ENCODE measurements around the gene ASXL3.

Gene ASXL3

DNA sequence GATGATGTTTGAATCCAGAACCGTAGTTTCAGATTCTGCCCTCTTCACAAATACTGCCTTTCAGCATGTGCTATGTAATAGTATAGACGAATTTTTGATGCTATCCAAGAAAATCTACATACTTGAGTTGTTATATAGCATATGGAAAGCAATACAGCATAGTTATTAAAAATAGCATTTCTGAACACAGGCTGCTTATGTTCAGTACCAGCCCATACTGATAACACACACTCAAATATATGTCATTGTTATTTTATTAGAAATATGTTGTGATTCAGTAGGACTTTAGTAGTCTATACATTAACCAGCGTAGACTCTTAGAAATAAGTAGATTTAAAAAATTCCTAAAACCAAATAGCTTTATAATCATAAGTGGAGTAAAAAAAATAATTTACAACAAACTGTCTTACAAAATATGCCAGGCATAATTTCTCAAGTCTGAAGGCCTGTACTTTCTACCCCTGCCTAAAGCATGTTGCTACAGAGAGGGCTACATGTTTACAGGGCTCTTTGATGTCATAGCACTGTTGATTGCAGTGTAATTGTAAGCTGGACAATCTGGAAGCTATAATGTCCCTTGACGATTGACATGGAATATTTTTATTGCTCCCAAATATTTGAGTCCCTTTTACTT is 86.3 kb downstream of the ASXL3 start:
- no peak overlapping the region for H3K9ac ChIP-seq (ENCODE audit: low read depth, low read length)
- H3K27me3 ChIP-seq (ENCODE audit: insufficient read depth, low read length), result no peaks in the 10 kb centered on the region
- H3K4me1 ChIP-seq (ENCODE audit: insufficient read depth, low read length), result peaks cover 7% of the 10 kb centered on the region; the same call in 1 of the 2 replicates
- no peaks in the 10 kb centered on the region for H3K36me3 ChIP-seq (ENCODE audit: insufficient read depth, low read length)
- WGBS, result 100% methylated on average over 1 of the region's 4 CpGs
- H3K27ac ChIP-seq (ENCODE audit: low read depth, low read length), result no peak overlapping the region
- no peaks in the 10 kb centered on the region for H3K9me3 ChIP-seq (ENCODE audit: insufficient read depth, low read depth, low read length)
- no peak overlapping the region for H3K4me3 ChIP-seq (ENCODE audit: low read length)

DNA sequence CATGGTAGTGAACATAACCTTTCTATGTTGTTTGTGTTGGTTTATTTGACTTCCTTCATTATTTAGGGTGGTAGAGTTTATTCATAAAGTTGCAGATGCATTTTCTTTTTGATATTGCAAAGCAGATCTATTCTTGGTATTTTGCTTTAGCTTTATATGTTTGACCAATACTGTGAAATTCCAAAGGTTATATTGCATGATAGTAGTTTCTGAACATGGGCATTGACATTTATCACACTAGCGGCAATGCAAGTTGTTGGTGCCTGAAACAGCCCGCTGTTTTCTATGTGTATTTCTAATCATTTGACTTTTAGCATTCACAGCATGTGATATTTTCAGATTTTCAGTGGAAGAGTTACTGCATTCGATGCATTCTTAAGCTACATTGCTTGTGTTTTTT is 87.2 kb downstream of the ASXL3 start:
- Histone ChIP-seq H3K27me3 (ENCODE audit: insufficient read depth, low read length) (no peaks in the 10 kb centered on the region), H3K9ac (ENCODE audit: low read depth, low read length) (no peak overlapping the region), H3K9me3 (ENCODE audit: insufficient read depth, low read depth, low read length) (no peaks in the 10 kb centered on the region), H3K27ac (ENCODE audit: low read depth, low read length) (no peak overlapping the region), H3K4me3 (ENCODE audit: low read length) (no peak overlapping the region), H3K4me1 (ENCODE audit: insufficient read depth, low read length) (peaks cover 7% of the 10 kb centered on the region; the same call in 1 of the 2 replicates), H3K36me3 (ENCODE audit: insufficient read depth, low read length) (no peaks in the 10 kb centered on the region)
- WGBS, result 98% methylated on average over 3 of the region's 3 CpGs

DNA sequence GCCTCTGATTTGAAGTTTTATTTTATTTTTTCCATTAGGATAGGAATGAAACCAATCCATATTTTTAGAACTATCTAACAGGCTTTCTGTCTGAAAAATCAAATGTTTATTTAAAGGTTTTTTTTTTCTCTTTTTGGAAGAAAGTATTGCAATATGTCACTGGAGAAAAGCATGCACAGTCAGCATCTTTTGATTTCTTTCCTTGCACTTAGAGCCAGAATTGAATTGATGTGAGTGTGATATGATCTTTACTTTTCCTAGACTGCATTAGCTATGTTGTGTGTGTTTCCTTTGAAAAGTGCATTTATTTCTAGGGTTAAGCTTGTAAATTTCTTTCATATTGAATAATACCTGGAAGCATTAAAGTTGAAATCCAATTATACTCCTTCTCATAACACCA is 87.6 kb downstream of the ASXL3 start:
- peaks cover 6% of the 10 kb centered on the region for H3K4me1 ChIP-seq (ENCODE audit: insufficient read depth, low read length)
- H3K4me3 ChIP-seq (ENCODE audit: low read length), result no peak overlapping the region
- H3K27me3 ChIP-seq (ENCODE audit: insufficient read depth, low read length), result no peaks in the 10 kb centered on the region
- H3K9ac ChIP-seq (ENCODE audit: low read depth, low read length), result no peak overlapping the region
- no peaks in the 10 kb centered on the region for H3K36me3 ChIP-seq (ENCODE audit: insufficient read depth, low read length)
- H3K27ac ChIP-seq (ENCODE audit: low read depth, low read length), result no peak overlapping the region
- no peaks in the 10 kb centered on the region for H3K9me3 ChIP-seq (ENCODE audit: insufficient read depth, low read depth, low read length)

DNA sequence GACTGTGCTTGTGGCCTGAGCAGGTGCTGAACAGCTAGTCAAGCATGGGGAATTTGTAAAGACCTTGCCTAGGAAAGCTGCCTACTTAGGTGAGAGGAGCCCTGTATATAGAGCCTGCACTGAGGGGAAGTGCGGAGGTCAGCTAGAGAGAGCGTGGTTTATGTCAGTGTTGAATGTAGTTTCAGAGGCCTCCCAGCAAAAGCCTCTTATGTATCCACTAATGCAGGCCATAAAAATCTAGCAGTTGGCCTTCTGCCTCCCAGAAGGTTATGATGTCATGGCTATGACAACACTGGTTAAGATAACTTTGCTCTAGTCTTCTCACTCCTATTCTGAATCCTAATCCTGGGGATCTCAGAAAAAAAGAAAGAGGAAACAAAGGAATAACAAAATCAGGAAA is 88.9 kb downstream of the ASXL3 start:
- Histone ChIP-seq H3K4me3 (ENCODE audit: low read length) (no peak overlapping the region), H3K27me3 (ENCODE audit: insufficient read depth, low read length) (no peaks in the 10 kb centered on the region), H3K9ac (ENCODE audit: low read depth, low read length) (no peak overlapping the region), H3K9me3 (ENCODE audit: insufficient read depth, low read depth, low read length) (no peaks in the 10 kb centered on the region), H3K4me1 (ENCODE audit: insufficient read depth, low read length) (peaks cover 15% of the 10 kb centered on the region), H3K36me3 (ENCODE audit: insufficient read depth, low read length) (no peaks in the 10 kb centered on the region), H3K27ac (ENCODE audit: low read depth, low read length) (no peak overlapping the region)
- 78% methylated on average over 2 of the region's 2 CpGs for WGBS

DNA sequence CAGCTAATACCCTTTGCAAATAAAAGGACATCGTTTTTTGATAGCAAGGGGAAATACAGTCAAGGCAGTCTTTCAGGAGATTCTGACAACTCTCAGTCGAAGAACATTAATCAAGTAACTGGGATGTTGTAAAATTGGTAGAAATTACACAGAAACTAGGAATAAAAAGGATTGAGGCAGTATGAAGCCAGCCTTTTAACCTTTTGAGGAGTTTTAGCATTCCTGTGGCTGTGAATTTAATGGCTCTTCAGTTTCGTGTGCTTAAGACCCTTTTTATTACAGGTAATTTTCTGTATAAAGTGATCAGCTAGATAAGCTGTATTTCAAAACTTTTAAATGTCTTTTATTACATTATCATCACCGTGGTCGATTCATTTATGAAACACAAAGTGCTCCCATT is 91.6 kb downstream of the ASXL3 start:
- Histone ChIP-seq H3K4me1 (ENCODE audit: insufficient read depth, low read length) (peaks cover 22% of the 10 kb centered on the region), H3K9me3 (ENCODE audit: insufficient read depth, low read depth, low read length) (no peaks in the 10 kb centered on the region), H3K27ac (ENCODE audit: low read depth, low read length) (no peak overlapping the region), H3K4me3 (ENCODE audit: low read length) (no peak overlapping the region), H3K9ac (ENCODE audit: low read depth, low read length) (no peak overlapping the region), H3K36me3 (ENCODE audit: insufficient read depth, low read length) (no peaks in the 10 kb centered on the region), H3K27me3 (ENCODE audit: insufficient read depth, low read length) (no peaks in the 10 kb centered on the region)
- 98% methylated on average over 5 of the region's 5 CpGs for WGBS

DNA sequence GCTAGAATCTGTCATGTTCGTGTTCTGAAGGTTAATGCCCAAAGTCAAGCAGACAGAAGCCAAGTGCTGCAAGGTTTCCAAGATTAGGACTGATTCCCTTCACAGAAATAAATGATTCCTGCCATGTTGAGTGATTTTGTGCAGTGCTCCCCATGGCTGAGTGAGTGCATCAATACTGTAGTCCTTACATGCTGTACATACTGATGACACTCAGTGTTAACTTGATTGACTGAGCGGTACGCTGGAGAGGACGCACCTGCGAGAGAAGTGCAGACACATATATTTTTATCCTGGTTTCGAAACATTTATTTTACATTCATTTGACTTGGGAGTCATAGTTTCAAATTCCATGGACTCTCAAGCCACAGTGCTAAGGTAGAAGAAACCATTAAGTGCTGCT is 92.0 kb downstream of the ASXL3 start:
- Histone ChIP-seq H3K27ac (ENCODE audit: low read depth, low read length) (no peak overlapping the region), H3K9me3 (ENCODE audit: insufficient read depth, low read depth, low read length) (no peaks in the 10 kb centered on the region), H3K27me3 (ENCODE audit: insufficient read depth, low read length) (no peaks in the 10 kb centered on the region), H3K4me1 (ENCODE audit: insufficient read depth, low read length) (peaks cover 22% of the 10 kb centered on the region), H3K36me3 (ENCODE audit: insufficient read depth, low read length) (no peaks in the 10 kb centered on the region), H3K4me3 (ENCODE audit: low read length) (no peak overlapping the region), H3K9ac (ENCODE audit: low read depth, low read length) (no peak overlapping the region)
- WGBS, result 99% methylated on average over 6 of the region's 6 CpGs

DNA sequence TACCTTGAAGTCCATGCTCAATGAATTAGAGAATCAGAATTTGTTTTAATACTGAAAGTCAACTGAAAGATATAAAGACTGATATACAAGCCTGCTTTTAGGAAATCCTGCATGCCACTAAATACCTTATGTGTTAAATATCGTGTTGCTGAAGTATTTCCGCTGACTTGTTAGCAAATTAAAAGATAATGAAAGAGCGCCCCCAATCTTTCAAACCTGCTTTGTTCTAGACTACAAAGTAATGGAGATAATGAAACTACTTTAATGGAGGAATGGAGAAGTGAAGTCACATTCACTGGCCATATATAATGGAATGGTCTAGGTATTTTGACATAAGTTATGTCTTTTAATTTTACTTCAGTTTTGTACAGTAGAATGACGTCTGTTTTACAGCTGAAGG is 95.7 kb downstream of the ASXL3 start:
- Histone ChIP-seq H3K9me3 (ENCODE audit: insufficient read depth, low read depth, low read length) (no peaks in the 10 kb centered on the region), H3K9ac (ENCODE audit: low read depth, low read length) (no peak overlapping the region), H3K27me3 (ENCODE audit: insufficient read depth, low read length) (no peaks in the 10 kb centered on the region), H3K4me3 (ENCODE audit: low read length) (no peak overlapping the region), H3K4me1 (ENCODE audit: insufficient read depth, low read length) (peaks cover 22% of the 10 kb centered on the region), H3K27ac (ENCODE audit: low read depth, low read length) (no peak overlapping the region), H3K36me3 (ENCODE audit: insufficient read depth, low read length) (no peaks in the 10 kb centered on the region)
- WGBS, result 83% methylated on average over 4 of the region's 4 CpGs

DNA sequence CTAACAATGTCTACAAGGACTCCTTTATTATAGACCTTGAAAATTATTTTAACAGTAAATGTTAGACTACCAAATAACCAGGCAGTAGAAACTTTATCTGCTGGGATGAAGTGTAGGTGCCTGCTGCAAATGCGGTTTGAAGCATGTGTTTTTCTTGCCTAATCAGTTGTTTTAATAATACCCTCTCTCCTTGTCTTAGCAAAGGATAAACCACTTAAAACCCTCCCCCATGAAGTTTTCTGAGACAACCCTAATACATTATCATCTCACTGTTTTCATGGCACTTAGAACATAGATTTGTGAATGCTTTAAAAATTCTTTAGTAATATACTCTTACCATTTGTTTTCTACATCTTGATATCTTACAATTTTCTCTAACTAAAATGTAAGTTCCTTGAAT is 98.6 kb downstream of the ASXL3 start:
- Histone ChIP-seq H3K36me3 (ENCODE audit: insufficient read depth, low read length) (no peaks in the 10 kb centered on the region), H3K9me3 (ENCODE audit: insufficient read depth, low read depth, low read length) (no peaks in the 10 kb centered on the region), H3K4me3 (ENCODE audit: low read length) (no peak overlapping the region), H3K27ac (ENCODE audit: low read depth, low read length) (no peak overlapping the region), H3K4me1 (ENCODE audit: insufficient read depth, low read length) (peaks cover 11% of the 10 kb centered on the region), H3K9ac (ENCODE audit: low read depth, low read length) (no peak overlapping the region), H3K27me3 (ENCODE audit: insufficient read depth, low read length) (no peaks in the 10 kb centered on the region)
- 91% methylated on average over 1 of the region's 1 CpG for WGBS

DNA sequence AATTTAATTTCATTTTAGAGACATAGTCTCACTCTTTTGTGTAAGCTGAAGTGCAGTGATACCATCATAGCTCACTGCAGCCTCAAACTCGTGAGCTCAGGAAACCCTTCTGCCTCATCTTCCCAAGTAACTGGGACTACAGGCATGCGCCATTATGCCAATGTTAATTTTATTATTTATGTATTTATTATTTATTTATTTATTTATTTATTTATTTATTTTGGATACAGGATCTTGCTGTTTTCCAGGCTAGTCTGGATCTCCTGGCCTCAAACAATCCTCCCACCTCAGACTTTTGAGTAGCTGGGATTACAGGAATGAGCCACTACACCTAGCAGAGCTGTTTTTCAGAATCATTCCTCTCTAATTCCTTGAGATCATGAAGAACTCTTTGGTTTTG is 99.9 kb downstream of the ASXL3 start:
- H3K27me3 ChIP-seq (ENCODE audit: insufficient read depth, low read length), result no peaks in the 10 kb centered on the region
- no peaks in the 10 kb centered on the region for H3K4me1 ChIP-seq (ENCODE audit: insufficient read depth, low read length)
- WGBS, result 95% methylated on average over 1 of the region's 2 CpGs
- H3K36me3 ChIP-seq (ENCODE audit: insufficient read depth, low read length), result no peaks in the 10 kb centered on the region
- H3K4me3 ChIP-seq (ENCODE audit: low read length), result no peak overlapping the region
- H3K9me3 ChIP-seq (ENCODE audit: insufficient read depth, low read depth, low read length), result no peaks in the 10 kb centered on the region
- no peak overlapping the region for H3K27ac ChIP-seq (ENCODE audit: low read depth, low read length)
- no peak overlapping the region for H3K9ac ChIP-seq (ENCODE audit: low read depth, low read length)

DNA sequence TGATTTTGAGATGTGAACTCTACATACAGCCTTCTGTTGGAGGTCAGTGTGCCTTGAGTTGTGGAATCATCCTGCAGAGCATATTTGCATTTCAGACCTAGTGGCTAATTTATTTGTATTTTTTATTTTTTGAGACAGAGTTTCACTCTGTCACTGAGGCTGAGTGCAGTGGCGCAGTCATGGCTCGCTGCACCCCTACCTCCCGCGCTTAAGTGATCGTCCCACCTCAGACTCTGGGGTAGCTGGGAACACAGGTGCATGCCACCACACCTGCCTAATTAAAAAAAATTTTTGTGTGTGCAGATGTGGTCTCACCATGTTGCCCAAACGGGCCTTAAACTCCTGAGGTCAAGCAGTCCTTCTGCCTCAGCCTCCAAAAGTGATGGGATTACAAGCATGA is 104.4 kb downstream of the ASXL3 start:
- H3K4me3 ChIP-seq (ENCODE audit: low read length), result no peak overlapping the region
- over 99% methylated on average over 6 of the region's 6 CpGs for WGBS
- no peak overlapping the region for H3K9ac ChIP-seq (ENCODE audit: low read depth, low read length)
- H3K27ac ChIP-seq (ENCODE audit: low read depth, low read length), result no peak overlapping the region
- no peaks in the 10 kb centered on the region for H3K27me3 ChIP-seq (ENCODE audit: insufficient read depth, low read length)
- H3K9me3 ChIP-seq (ENCODE audit: insufficient read depth, low read depth, low read length), result no peaks in the 10 kb centered on the region
- H3K36me3 ChIP-seq (ENCODE audit: insufficient read depth, low read length), result no peaks in the 10 kb centered on the region
- H3K4me1 ChIP-seq (ENCODE audit: insufficient read depth, low read length), result no peaks in the 10 kb centered on the region

DNA sequence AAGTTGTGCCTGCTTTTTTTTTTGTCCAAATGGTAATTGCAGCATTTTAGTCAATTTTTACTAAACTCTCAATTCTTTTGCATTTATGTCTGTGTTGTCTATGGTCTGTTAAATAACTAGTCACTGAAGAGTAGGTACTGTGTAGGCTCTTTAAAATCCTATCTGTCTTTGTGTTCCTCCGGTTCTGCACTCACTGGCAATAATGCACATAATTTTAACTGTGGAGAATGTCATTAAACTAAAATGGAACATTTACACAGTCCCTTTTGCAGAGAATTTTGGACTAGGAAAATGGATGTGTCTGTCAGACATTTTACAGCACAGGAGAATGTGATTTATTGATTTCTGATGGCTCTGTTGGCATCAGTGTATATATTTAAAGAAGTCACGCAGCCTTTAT is 116.6 kb downstream of the ASXL3 start:
- Histone ChIP-seq H3K36me3 (ENCODE audit: insufficient read depth, low read length) (no peaks in the 10 kb centered on the region), H3K9ac (ENCODE audit: low read depth, low read length) (no peak overlapping the region), H3K9me3 (ENCODE audit: insufficient read depth, low read depth, low read length) (no peaks in the 10 kb centered on the region), H3K27ac (ENCODE audit: low read depth, low read length) (no peak overlapping the region), H3K4me3 (ENCODE audit: low read length) (no peak overlapping the region), H3K4me1 (ENCODE audit: insufficient read depth, low read length) (no peaks in the 10 kb centered on the region), H3K27me3 (ENCODE audit: insufficient read depth, low read length) (no peaks in the 10 kb centered on the region)
- WGBS, result 100% methylated on average over 1 of the region's 2 CpGs
